Subcutaneous abdominal adipose tissue (tissue), 5 donors: ENCODE measurements around the gene SORCS2.

Source experiments
- H3K27ac ChIP-seq: one replicate; pipeline ENCODE4 v1.7.0; 2013; ENCODE audit warnings: low read depth, mild to moderate bottlenecking, inconsistent platforms, low read length, moderate library complexity
- H3K27me3 ChIP-seq, 5 donors: one replicate each; pipeline ENCODE4 v1.7.0; 2013; ENCODE audit warnings: low read length in 5 of 5, inconsistent platforms in 1 of 5; ENCODE audit not compliant: control insufficient read depth in 5 of 5, insufficient read depth in 4 of 5
- H3K36me3 ChIP-seq, 5 donors: one replicate each; pipeline ENCODE4 v1.7.0; 2013; ENCODE audit warnings: low read length in 5 of 5; ENCODE audit not compliant: control insufficient read depth in 5 of 5, insufficient read depth in 5 of 5
- H3K4me1 ChIP-seq, 5 donors: one replicate each; pipeline ENCODE4 v1.7.0; 2013; ENCODE audit warnings: low read length in 5 of 5, mild to moderate bottlenecking in 3 of 5, moderate library complexity in 1 of 5; ENCODE audit not compliant: control insufficient read depth in 5 of 5, insufficient read depth in 5 of 5
- H3K4me3 ChIP-seq, 5 donors: one replicate each; pipeline ENCODE4 v1.7.0; 2013; ENCODE audit warnings: low read length in 5 of 5, low read depth in 1 of 5
- H3K9ac ChIP-seq, 5 donors: one replicate each; pipeline ENCODE4 v1.7.0; 2013; ENCODE audit warnings: low read length in 5 of 5, mild to moderate bottlenecking in 4 of 5, moderate library complexity in 3 of 5
- H3K9me3 ChIP-seq, 5 donors: one replicate each; pipeline ENCODE4 v1.7.0; 2013; ENCODE audit warnings: low read length in 5 of 5; ENCODE audit not compliant: control insufficient read depth in 5 of 5
- donor health status: healthy.
- donor health status: healthy.
- donor health status: healthy.
- donor health status: healthy.
- donor health status: healthy.

The SORCS2 gene

DNA sequence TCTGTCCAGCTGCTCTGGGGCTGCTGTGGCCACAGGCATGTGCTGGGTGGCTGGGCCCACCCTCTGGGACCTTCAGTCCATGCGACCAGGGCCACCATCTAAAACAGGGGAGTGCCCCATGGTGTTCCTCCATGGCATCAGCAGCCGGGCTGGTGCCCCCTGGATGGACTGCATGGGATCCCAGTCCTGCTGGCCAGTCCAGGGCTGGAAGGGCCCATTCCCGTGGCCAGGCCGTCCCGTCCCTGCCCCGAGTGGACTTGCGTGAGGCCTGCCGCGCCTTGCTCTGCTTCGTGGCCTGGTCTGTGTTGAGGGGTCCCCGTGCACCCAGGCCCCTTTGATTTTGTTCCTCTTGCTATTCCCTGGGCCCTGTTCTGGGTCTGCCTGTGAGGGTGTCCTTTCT, 36.4 kb downstream of the SORCS2 start:
- Histone ChIP-seq H3K9ac (no peak overlapping the region), H3K36me3 (no peaks in the 10 kb centered on the region), H3K27me3 (peaks cover 3 to 21% (median 11%) of the 10 kb centered on the region in 5 donors), H3K27ac (no peak overlapping the region), H3K4me3 (no peak overlapping the region), H3K9me3 (peaks cover 0 to 4% (median 0%) of the 10 kb centered on the region in 5 donors), H3K4me1 (no peaks in the 10 kb centered on the region)

DNA sequence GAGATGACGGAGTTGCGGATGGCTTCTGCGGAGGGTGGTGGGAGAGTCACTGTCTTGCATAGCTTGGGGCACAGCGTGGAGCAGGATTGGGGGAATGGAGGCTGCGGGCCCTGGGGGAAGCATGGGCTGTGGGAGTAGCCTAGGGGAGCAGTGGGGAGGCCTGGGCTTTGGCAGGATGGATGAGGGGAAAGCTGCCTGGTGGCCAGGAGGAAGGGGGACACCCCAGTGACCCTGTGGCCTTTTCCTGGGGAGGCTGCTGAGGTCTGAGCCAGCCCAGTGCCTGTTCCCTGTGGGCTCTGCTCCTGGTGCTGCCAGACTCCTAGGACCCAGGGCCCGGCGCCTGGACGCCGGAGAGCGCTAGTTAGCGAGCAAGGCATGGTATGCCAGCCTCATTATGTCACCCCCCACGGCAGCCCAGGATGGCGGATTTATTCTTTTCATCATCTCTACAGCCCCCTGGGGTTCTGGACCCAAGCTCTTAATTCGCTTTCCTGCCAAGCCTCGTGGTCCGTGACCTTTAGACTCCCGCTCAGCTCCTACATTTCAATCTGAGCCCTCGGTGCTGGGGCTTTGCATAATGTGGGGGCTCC, 39.8 kb downstream of the SORCS2 start:
- no peaks in the 10 kb centered on the region for H3K36me3 ChIP-seq
- H3K4me3 ChIP-seq, result no peak overlapping the region
- no peak overlapping the region for H3K9ac ChIP-seq
- peaks cover 3 to 23% (median 14%) of the 10 kb centered on the region in 5 donors for H3K27me3 ChIP-seq
- H3K9me3 ChIP-seq, result peaks cover 0 to 3% (median 0%) of the 10 kb centered on the region in 5 donors
- H3K4me1 ChIP-seq, result no peaks in the 10 kb centered on the region
- no peak overlapping the region for H3K27ac ChIP-seq

DNA sequence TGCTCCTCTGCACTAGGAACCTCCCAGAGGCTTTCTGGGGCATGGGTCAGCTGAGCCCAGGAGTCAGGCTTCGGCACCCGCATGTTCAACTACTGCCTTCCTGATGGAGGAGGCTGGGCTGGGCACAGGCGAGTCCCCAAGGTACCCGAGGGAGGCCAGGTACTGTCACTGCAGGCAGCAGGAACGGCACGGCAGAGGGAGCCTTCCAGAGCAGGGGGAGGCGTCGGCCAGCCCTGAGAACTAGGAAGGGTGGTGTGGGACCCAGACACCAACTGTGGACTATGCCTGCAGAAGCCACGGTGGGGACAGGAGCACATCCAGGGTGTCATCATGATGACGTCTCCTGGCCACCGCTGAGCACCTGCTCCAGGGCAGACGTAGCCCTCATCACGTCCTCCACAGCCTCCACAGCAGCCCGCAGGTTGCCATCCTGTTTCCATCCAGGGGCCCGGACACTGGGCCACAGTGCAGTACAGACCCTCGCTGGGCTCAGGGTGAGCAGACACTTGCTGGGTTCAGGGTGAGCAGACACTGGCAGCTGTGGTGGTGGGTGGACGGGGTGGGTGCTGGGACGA, 40.8 kb downstream of the SORCS2 start:
- Histone ChIP-seq H3K9ac (no peak overlapping the region), H3K9me3 (peaks cover 0 to 4% (median 0%) of the 10 kb centered on the region in 5 donors), H3K27ac (no peak overlapping the region), H3K36me3 (no peaks in the 10 kb centered on the region), H3K4me1 (no peaks in the 10 kb centered on the region), H3K4me3 (no peak overlapping the region), H3K27me3 (peaks cover 3 to 20% (median 14%) of the 10 kb centered on the region in 5 donors)

DNA sequence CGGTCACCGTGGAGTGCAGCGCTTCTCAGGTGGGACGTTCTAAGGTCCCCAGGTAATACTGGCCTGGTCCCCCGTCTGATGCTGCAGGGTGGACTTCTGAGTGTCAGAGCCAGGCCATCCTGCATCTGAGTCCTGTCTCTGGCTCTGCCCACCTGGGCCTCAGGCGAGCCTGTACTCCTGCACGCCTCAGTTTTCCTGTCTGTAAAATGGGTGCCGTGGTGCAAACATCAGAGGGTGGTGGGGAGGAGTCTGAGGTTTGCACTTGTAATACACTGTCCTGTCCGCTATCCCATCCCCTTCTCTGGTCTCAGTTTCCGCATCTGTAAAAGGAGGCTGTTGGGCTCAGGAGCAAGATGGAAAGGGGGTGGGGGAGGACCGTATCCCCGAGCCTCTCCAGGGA, 41.3 kb downstream of the SORCS2 start:
- Histone ChIP-seq H3K36me3 (no peaks in the 10 kb centered on the region), H3K27me3 (peaks cover 3 to 22% (median 14%) of the 10 kb centered on the region in 5 donors), H3K9me3 (peaks cover 0 to 9% (median 5%) of the 10 kb centered on the region in 5 donors), H3K4me3 (no peak overlapping the region), H3K9ac (no peak overlapping the region), H3K27ac (no peak overlapping the region), H3K4me1 (no peaks in the 10 kb centered on the region)

DNA sequence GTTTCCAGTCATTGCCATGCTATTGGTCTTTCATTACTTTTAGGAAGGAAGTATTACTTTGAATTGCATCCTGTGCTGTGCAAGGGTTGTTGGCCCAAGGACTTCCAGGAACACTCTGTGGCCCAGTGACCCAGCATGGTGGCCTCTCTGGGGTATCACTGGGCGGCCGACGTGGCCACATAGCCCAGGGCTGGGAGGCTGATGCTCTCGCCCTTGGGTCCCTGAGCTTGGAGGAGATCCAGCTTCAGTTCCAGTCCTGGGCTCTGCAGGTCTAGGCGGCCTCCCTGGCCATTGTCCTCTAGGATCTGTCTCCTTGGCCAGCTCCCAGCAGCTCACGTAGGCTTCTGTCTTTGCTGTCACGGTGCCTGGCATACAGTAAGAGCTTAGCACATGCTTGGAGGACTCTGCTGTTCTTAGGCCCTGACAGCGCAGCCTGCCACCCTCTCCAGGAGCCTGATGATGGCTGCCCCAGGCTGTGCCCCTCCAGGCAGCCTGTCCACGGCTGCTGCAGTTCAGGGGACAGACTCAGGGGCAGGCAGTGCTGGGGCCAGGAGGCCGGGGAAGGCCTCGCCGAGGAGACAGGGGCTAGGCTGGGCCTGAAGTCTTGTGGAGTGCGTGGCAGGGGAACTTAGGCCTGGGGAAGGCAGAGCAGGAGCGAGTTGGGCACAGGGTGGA, 42.2 kb downstream of the SORCS2 start:
- Histone ChIP-seq H3K36me3 (no peaks in the 10 kb centered on the region), H3K9me3 (peaks cover 0 to 14% (median 10%) of the 10 kb centered on the region in 5 donors), H3K4me1 (no peaks in the 10 kb centered on the region), H3K27me3 (peaks cover 3 to 23% (median 9%) of the 10 kb centered on the region in 5 donors), H3K9ac (no peak overlapping the region), H3K27ac (no peak overlapping the region), H3K4me3 (no peak overlapping the region)

DNA sequence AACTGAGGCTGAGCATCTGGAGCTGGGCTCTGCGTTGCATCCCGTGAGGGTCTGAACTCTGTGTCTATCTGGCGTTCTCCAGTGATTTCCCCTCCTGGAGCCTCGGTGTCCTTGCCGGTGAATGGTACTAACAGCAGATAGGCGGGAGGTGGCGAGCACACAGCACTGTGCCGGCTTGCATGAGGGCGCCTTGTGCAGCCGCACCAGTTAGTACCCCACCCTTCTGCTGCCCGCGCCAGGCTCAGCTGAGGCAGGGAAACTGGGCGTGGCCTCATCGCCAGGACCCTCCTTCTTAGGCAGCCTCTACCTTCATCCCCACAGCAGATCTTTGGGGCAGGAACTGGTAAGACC, 42.7 kb downstream of the SORCS2 start:
- no peak overlapping the region for H3K27ac ChIP-seq
- peaks cover 0 to 14% (median 10%) of the 10 kb centered on the region in 5 donors for H3K9me3 ChIP-seq
- no peak overlapping the region for H3K4me3 ChIP-seq
- no peak overlapping the region for H3K9ac ChIP-seq
- H3K36me3 ChIP-seq, result no peaks in the 10 kb centered on the region
- H3K27me3 ChIP-seq, result peaks cover 3 to 23% (median 9%) of the 10 kb centered on the region in 5 donors
- no peaks in the 10 kb centered on the region for H3K4me1 ChIP-seq

DNA sequence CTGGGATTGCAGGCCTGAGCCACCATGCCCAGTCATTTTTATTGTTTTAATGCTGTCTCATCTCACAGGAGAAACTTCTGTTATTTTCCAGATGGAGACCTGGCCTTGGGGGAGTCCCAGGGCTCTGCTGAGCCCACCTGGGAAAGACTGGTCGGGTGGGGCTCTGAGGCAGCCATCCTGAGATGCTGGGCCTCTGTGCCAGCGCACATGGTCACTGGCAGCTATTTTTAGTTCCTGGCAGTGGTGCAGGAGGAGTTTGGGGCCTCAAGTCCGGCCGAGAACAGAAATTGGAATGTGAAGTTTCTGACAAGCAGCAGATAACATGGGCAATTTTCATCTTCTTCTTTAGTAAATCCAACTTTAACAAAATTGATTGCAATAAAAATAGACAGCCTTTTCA, 44.5 kb downstream of the SORCS2 start:
- Histone ChIP-seq H3K4me1 (no peaks in the 10 kb centered on the region), H3K4me3 (no peak overlapping the region), H3K36me3 (no peaks in the 10 kb centered on the region), H3K27ac (no peak overlapping the region), H3K9ac (no peak overlapping the region), H3K9me3 (peaks cover 0 to 11% (median 10%) of the 10 kb centered on the region in 5 donors), H3K27me3 (peaks cover 3 to 23% (median 9%) of the 10 kb centered on the region in 5 donors)

DNA sequence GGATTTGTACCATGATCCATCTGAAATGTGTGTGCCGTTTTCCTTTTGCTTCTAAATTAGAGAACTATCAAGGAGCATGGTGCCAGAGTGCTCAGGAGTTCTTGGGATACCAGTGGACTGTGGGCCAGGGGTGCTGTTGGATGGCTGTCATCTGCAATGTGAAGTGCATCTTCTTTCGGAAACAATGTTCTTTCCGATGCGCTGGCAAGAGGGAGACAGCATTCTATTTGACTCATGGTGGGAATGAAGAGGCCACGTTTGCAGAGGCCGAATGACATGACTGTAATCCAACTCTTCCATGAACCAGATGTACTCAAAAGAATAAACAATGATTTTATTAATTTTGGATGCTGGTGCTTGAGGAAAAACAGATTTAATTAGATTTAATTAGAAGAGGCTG, 45.5 kb downstream of the SORCS2 start:
- Histone ChIP-seq H3K36me3 (no peaks in the 10 kb centered on the region), H3K27ac (no peak overlapping the region), H3K27me3 (peaks cover 0 to 18% (median 7%) of the 10 kb centered on the region in 5 donors), H3K9ac (no peak overlapping the region), H3K4me1 (no peaks in the 10 kb centered on the region), H3K4me3 (no peak overlapping the region), H3K9me3 (peaks cover 0 to 11% (median 10%) of the 10 kb centered on the region in 5 donors)

DNA sequence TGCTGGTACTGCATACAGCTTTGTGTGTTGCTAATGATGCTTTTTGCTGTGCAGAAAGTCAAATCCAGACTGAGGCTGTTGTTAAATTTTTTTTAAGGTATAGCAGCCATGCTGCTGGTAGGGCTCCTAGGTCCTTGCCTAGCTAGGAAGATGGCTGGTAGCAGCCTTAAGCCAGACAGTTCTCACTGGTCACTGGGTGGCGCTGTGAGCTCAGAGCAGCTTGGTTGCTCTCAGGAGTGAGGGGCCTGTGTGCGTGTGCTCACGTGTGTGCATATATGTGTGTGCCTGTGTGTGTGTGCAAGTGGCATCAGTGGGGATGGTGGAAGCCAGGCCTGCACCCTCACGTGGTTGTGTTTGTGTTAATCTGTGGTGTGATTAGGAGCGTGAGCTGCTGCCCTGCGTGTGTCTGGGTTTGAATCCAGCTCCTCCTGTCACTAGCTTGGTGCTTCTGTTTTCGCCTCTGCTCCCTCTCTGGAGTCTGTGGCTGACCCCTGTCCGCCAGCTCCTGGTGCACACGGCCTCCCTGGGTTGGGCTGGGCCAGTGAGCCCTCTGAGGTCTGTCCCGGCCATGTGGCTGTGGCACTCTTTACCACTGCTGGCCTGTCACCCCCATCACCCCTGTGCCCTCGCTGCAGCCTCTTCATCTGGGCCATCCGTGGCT, 46.1 kb downstream of the SORCS2 start:
- Histone ChIP-seq H3K36me3 (no peaks in the 10 kb centered on the region), H3K4me3 (no peak overlapping the region), H3K27ac (no peak overlapping the region), H3K4me1 (no peaks in the 10 kb centered on the region), H3K9ac (no peak overlapping the region), H3K27me3 (peaks cover 0 to 14% (median 3%) of the 10 kb centered on the region in 5 donors), H3K9me3 (peaks cover 0 to 11% (median 10%) of the 10 kb centered on the region in 5 donors)
